Measurements from ENCODE around the gene SLC1A4.

SLC1A4 gene

DNA sequence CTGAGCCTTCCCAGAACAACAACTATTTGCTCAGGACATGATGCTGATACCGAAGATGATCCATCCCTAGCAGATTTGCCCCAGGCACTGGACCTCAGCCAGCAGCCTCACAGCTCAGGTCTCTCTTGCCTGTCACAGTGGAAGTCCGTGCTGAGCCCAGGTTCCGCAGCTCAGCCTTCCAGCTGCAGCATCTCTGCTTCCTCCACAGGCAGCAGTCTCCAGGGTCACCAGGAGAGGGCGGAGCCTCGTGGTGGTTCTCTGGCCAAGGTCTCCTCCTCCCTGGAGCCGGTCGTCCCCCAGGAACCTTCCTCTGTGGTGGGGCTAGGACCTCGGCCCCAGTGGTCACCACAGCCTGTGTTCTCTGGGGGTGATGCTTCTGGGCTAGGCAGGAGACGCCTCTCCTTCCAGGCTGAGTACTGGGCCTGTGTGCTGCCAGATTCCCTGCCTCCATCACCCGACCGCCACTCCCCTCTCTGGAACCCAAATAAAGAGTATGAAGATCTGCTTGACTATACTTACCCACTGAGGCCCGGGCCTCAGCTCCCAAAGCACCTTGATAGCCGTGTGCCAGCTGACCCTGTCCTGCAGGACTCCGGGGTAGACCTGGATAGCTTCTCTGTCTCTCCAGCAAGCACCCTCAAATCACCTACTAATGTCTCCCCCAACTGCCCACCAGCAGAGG is 82.4 kb downstream of the SLC1A4 start:
- H3K4me3 ChIP-seq (ENCODE audit: low read length) = no peak overlapping the region
- TF ChIP-seq, protein P1, sequence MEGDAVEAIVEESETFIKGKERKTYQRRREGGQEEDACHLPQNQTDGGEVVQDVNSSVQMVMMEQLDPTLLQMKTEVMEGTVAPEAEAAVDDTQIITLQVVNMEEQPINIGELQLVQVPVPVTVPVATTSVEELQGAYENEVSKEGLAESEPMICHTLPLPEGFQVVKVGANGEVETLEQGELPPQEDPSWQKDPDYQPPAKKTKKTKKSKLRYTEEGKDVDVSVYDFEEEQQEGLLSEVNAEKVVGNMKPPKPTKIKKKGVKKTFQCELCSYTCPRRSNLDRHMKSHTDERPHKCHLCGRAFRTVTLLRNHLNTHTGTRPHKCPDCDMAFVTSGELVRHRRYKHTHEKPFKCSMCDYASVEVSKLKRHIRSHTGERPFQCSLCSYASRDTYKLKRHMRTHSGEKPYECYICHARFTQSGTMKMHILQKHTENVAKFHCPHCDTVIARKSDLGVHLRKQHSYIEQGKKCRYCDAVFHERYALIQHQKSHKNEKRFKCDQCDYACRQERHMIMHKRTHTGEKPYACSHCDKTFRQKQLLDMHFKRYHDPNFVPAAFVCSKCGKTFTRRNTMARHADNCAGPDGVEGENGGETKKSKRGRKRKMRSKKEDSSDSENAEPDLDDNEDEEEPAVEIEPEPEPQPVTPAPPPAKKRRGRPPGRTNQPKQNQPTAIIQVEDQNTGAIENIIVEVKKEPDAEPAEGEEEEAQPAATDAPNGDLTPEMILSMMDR (IDR thresholded peaks at IDR 0.05; ENCODE audit: insufficient read depth, low read depth, low read length, missing control alignments) = peak; percentile 36
- DNase-seq (ENCODE audit: low read depth) = peak; percentile 70

DNA sequence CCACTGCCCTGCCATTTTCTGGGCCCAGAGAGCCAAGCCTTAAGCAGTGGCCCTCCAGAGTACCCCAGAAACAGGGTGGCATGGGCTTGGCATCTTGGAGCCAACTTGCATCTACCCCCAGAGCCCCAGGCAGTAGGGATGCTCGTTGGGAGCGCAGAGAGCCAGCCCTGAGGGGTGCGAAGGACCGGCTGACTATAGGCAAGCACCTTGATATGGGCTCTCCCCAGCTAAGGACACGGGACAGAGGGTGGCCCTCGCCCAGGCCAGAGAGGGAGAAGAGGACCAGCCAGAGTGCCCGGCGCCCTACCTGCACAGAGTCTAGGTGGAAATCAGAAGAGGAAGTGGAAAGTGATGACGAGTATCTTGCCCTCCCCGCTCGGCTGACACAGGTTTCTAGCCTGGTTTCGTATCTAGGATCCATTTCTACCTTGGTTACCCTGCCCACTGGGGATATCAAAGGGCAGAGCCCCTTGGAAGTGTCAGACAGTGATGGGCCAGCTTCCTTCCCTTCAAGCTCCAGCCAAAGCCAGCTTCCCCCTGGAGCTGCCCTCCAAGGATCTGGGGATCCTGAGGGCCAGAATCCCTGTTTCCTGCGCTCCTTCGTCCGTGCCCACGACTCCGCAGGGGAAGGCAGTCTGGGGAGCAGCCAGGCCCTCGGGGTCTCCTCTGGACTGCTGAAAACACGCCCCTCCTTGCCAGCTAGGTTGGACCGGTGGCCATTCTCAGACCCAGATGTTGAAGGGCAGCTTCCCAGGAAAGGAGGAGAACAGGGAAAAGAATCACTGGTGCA is 83.2 kb downstream of the SLC1A4 start:
- no peak for DNase-seq (ENCODE audit: low read depth)
- TF ChIP-seq, protein P1 (IDR thresholded peaks at IDR 0.05; ENCODE audit: insufficient read depth, low read depth, low read length, missing control alignments) = no peak

More for the DNA sequence above, 83.2 kb downstream of the SLC1A4 start:
- no peak overlapping the region for H3K4me3 ChIP-seq (ENCODE audit: low read length)

Measured in epithelial cell of esophagus (primary cell).